HG03565 (cell line): ENCODE measurements around the gene COL7A1.
"Not testable (repeated sequence)": the region's sequence is repeated elsewhere in the genome, so short reads cannot be mapped to it uniquely, and the experiment has no call there.

Experiments
- ATAC-seq: cut with Tn5 transposase; IDR thresholded peaks from one replicate; pipeline ENCODE4 v1.9.1; 2021; ENCODE audit warnings: mild to moderate bottlenecking, moderate library complexity; ENCODE audit not compliant: unreplicated experiment

Gene COL7A1

DNA sequence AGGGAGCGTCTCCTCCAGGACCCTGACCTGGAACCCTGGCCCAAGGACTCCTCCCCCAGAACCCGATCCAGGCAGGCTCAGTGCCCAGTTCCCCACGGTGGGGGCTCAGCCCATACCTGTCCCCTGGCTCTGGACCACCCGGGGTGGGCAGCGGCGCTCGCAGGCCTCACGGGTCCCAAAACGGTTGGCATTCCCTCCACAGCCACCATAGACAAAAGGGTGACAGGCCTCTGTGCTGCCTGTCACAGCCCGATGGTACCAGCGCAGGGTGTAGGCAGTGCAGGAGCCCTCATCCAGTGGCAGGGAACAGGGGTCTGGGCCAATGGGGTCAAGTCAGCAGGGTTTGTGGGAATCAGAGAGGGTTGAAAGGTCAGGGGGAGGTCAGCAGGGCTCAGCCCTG, 30.5 kb downstream of the COL7A1 start:
- no peak for ATAC-seq

DNA sequence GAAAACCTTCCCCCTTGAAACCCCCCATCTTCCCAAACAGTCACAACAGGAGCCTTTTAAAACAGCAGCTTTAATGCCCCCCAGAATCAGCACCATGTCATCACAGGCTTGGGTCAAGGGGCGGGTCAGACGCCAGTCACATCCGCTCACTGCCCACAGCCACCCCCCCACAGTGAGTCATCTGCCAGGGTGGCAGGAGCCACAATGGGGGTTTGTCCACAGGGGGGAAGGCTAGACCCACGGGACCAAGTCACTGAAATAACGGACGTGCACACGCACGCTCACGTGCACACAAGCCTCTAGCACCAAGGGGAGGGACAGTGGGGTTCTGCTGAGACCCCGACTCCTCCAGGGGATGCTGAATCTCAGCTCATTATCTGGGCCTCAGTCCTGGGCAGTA, 31.1 kb downstream of the COL7A1 start:
- no peak for ATAC-seq

DNA sequence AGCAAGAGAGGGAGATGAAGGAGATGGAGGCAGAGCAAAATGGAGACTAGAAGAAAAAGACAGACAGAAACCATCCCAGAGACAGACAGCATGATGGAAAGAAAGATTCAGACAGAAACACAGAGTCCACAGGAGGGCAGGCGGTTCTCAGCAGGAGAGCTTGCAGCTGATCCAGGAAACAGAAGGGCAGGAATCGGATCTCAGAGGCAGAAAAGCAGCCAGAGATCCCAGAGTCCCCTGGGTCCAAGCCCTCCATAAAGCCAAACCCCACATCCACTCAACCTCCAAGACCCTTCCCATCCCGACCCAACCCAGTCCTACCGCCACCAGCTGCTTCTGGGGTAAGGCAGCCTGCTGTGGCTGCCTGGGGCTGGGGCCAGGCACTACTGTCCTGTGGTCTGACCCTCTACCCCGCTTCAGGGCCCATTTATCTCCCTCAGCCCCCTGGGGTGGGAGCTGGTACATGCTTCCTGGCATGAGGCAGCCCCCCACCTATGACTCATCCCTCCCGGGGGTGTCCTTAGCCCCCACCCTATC, 31.7 kb downstream of the COL7A1 start, which contains the start of gene UCN2:
UCN2 (minus strand) TSS at position 400 of the 537 bp plus-strand sequence. CDS start 657 bp downstream, outside the sequence.
- ATAC-seq: no peak

DNA sequence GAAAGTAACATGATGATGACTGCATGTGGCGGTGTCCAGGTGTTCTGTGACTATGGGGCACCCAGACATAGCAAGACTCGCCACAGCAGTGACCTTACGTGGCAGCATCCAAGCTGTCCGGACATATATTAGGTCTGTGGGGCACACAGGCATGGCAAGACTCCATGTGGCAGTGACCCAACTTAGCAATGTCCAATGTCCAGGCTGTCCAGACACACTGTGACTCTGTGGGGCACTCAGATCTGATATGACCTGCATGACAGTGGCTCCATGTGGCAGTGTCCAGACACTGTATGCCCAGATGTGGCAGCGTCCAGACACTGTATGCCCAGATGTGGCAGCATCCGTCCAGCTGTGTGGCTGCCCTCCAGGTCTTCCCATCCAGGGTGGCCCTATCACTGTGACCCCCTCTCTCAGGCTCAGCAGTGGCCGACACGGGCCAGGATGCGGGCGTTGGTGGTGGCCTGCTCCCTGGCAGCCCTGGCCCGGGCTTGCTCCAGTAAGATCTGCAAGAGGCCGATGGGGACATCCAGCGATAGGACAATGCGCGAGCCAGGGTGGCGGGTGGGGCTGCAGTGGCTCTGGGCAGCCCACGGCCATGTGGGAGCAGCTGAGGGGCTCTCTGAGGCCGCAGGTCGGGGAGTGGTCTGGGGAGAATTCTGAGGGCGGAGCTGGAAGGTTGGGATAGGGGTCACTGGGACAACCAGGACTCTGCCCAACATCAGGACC, 32.6 kb downstream of the COL7A1 start:
- no peak for ATAC-seq

DNA sequence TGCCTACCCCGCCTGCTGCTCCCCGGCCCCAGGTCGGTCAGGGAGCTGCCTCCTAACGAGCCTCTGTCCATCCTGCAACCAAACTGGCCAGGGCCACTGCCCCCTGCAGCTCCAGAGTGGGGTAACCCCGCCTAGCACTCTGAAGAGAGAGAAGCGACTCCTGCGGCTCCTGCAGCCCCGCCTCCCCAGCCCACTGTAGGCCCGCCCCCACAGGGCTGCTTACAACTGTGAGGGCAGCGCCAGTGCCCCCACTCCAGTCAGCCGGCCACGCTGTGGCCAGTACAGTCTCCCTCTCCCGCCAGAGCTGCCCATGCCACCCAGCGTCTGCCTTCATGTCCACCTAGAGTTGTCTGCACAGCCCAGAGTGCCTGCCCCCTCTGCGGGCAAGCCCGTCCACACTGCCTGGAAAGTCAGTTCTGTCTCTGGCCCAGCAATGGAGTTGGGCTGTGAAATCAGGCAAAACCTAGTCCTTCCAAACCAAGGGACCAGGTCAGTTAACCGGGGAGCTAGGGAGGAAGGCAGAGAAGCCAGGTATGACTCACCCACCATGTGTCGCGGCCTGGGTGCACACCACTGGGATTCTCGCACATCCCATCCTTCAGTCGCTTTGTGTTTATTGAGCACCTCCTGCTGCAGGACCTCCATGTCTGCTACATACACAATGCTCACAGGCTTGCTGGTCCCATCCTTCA, 33.9 kb downstream of the COL7A1 start:
- no peak for ATAC-seq

DNA sequence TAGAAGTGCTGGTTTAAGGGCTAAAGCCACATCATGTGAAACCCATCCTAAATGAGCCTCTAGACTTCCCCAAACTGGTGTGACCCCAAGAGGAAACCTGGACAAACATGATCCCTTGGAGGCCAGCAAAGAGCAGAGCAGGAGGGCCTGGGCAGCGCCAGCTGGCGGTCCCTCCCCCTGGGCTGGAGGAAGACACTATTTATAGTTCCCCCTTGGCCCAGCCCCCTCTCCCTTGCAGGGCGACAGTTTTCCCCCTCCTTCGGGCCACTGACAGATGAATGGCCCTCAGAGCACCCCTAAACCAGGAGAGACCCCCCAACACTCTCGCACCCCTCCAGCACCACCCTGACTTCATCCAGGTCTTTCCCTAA, 34.5 kb downstream of the COL7A1 start:
- no peak for ATAC-seq

DNA sequence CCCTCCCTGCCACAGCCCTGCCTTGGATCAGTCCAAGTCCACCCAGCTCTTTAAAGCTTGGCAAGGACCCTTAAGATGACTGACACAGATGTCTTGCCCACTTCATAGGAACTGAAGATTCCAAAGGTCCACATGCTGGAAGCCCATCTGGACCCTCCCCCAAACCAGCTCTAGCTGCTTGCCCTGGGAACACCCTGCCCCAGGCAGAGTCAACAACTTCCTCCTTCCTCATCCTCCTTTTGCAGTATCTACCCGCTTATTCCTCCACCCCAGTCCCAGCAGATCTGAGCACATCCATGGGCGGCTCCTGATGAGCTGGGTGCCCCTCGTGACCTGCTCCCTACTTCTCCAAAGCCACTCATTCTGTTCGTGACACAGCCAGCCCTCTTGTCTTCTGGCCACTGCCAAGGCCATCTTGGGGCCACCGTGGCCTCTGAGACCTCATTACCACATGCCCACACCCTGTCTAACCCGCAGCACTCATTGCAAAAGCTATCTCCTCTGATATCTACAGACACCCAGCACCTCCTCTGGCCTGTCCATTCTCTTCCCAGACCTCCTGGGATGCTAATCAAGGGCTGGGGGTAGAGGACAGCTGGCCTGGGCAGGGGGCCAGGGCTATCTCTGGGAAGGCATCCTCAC, 36.5 kb downstream of the COL7A1 start:
- ATAC-seq: no peak

DNA sequence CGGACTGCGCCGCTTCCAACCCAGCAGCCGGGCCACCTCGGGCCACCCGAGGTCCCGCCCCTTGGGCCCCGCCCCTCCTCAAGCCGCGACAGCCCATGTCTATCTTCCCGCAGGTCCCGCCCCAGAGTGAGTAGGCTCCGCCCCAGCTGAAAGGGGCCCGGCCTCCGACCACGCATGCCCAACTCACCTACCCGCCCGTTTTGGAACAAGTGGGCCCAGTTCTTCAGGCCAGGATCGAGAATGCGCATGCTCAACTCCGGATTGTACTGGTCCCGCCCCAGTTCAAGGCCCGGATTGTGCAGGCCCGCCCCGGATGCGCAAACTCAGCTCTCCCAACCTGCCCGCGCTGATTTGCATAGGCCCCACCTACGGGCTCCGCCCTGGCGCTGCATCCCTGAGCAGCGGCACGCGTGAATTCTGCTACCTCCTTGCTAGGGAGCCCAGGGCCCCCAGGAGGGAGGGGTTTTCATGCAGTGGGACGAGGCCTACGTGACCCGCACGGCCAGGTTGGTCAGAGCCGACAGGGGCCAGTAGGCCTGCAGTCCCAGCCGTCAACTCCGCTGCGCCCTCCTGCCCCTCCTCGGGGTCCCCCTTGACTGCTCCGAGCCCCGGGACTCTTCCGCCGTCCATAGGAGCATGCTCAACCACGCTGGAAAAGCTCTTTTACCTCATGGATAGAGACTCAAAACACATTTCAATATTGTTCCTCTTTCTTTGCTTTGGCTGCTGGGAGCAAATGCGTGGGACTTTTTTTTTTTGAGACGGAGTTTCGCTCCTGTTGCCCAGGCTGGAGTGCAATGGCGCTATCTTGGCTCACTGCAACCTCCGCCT, 38.1 kb downstream of the COL7A1 start, which contains the start of gene PFKFB4:
PFKFB4 (minus strand) TSS at position 8 of the 831 bp plus-strand sequence. CDS start 26 bp downstream, outside the sequence.
- ATAC-seq: peak; percentile 83

DNA sequence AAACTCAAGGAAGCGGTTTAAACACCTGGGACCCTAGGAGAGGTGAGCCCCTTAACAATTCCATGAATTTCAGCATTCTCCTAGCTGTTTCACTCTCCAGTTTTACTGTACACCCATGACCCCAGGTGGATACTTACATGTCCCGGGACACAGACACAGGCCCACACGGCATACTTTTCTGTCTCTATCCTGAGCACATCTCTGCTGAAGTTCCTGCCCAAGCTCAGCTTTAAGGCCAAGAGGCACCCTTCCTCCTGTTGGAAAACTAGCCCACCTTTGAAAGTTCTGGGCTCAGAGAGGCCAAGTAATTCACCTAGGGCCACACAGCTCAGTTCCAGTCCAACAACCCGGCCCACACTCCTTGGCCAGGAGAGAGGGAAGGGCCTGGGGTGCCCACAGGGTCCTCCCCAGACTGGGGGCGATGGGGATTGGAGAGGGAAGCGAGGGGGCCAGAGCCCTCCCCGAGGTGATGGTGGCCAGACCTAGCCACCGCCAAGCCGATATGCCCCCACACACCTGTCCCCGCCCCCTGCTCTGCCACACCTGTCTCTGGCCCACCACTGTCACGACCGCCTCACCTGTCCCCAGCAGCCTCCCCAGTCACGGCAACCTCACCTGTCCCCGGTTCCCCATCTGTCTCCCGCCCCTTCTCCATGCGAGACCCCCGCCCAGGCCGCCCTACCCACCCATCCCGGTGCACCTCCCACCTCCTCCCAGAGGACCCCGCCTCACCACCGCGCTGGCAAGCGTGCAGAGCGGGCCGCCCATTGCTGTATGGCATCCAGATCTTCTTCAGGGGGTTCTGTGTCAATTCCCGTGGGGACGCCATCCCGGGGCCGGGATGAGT, 39.0 kb downstream of the COL7A1 start:
- ATAC-seq: no peak

DNA sequence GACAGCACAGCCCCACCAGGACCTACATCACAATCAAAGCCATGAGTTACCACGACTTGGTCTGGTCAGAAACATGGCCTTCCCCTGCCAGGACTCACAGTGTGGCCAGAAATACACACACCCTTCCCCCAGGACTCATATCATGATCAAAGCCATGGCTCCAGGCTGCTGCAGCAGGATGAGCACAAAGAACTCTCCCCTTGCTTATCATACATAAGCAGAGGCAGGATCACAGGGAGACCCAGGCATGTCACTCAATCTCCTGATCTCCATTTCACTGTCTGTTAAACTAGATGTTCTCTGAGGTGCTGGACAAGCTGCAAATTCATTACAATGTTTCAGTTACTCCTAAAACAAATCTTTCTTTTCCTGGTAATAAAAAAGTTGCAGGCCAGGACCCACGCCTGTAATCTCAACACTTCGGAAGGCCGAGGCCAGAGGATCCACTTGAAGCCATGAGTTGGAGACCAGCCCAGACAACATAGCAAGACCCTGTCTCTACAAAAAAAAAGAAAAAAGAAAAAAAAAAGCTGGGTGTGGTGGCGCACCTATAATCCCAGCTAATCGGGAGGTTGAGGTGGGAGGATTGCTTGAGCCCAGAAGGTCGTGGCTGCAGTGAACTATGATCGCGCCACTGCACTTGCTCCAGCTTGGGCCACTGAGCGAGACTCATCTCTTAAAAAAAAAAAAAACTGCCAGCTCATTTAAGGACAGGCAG, 39.7 kb downstream of the COL7A1 start:
- ATAC-seq: no peak

DNA sequence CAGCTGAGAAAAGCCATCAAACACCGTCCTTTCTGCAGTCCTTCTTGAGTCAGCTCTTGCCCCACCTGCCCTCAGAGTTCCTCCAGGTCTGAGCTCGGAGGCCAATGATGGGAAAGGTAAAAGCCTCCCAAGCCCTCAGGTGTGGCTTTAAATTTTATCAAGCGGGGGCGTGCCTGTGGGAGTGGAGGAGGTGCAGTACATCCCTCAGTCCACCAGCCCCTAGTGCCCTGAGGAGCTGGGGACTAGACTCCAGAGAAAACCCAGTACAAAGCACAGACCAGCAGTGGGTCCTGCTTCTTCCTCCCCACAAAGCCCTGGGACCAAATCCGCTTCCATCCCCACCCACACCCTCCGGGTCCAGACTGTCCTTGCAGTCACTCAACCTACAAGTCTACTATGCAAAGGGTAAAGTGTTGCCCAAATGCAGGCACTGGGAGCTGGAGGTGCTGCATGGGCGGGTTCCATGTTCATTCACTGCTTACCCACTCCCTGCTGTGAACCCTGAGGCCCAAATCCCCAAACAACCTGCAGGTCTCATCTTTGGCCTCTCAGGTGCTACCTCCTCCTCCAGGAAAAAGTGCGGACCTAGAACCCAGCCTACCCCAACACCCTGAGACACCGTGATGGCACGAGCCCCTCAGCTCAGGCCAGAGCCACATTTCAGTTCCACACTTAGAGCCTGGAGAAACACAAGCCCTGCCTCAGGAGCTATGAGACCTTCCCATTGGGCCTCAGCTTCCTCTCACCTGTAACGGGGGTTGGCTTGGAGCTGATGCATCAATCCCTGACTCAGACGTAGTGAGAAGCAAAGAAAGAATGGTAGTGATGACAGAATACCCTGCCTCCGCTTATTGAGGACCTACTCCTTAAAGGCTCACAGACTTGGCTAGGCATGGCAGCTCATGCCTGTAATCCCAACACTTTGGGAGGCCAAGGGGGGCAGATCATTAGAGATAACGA, 41.0 kb downstream of the COL7A1 start:
- ATAC-seq: no peak

DNA sequence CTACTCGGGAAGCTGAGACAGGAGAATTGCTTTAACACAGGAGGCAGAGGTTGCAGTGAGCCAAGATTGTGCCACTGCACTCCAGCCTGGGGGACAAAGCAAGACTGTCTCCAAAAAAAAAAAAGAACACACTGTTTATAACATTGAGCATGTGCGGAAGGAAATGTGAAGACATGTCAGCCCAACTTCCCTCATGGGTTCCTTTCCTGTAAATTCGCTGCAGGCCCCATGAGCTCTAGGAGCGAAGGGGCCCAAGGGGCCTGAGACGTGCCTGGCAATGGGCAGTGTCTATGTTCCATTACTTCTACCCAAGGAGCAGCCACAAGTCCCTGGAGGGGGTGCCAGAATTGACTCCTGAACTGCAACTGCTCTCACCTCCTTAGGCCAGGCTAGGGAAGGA, 41.8 kb downstream of the COL7A1 start:
- no peak for ATAC-seq

DNA sequence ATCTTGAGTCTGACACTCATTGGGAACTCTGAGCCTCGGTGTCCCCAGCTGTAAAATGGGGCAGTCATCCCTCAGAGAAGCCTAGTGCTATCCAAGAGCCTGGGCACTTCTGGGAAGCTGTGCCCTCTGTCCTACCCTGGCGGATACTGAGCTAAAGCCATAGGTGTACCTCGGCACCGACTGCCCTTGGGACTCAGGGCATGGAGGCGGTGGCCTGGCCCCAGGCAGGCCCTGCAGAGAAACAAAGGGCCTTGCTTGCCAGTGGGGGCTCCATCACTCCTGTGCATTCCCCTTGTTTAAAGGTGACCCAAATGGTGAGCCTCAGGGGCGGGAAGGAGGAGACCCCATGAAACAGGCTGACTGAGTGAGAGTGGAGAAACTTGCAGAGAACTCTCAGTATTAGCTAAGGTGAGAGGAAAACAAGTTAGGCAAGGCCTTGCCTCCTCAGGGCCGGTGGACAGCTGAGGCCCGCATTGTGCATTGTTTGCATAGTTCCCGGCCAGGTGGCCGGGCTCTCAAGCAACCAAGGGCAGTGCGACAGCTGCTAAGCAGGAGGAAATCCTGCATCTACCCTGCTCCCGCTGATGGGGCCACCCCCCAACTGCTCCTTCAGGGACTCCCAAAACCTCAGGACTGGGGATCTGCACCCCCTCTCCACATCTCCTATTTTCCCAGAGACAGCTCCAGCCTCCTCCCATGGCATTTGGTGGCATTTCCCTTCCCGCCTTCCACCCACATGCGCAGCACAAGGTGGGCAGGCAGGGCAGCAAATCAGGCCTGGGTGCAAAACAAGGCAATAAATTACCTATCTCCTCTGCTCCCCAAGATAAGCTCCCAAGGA, 42.8 kb downstream of the COL7A1 start:
- ATAC-seq: no peak

DNA sequence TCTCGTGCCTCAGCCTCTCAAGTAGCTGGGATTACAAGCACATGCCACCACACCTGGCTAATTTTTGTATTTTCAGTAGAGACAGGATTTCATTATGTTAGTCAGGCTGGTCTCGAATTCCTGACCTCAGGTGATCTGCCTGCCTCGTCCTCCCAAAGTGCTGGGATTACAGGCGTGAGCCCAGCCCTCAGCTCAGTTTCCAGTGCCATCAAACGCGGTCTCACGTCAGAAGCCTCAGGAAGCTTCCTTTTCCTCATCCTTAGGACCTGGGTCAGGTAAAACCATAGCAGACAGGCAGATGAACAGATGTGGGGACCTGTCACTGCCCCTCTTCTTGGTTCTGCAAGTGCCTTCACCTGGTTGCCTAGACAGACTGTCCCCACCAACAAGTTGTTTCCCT, 43.5 kb downstream of the COL7A1 start:
- not testable (repeated sequence) for ATAC-seq

DNA sequence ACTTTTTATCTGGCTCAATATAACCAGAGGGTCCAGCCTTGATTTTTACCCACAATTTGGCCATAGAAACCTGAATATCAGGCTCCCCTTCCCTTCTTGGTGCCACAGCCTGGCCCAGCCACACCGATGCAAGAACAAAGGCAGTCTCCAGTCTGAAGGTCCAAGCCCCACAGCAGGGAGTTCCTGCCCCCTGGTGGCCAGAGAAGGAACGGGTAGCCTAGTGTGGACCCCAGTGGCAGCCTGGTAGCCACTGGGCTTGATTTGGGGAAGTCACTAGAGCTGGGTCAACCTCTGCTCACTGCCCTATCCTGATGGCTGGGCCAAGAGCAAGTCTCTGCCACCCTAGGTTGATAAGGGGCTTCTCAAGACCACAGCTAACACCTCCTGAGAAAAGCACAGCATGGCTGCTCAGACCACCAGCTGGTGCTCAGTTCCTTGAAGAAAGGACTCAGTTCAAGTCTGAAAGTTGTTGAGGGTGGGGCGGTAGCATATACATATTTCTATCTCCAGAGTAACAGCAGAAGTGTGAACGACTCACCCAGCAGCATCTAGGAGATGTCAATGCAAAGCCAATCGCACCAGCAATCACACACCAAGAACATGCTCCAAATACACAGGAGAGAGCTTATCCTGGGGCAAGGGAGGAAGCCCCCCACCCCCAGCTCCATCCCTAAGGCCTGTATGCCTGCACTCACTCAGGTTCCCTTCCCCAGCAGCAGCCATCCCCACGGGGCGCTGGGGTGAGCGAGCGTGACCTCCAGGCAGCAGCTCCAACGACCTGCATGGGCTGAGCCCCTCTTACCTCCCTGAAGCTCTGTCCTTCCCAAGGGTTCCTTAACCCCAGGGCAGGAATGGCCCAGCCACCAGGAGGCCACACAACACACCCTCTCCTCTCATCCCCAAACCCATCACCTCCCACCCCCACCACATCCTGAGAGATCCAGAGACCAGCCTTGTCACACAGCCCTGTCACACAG, 46.1 kb downstream of the COL7A1 start:
- no peak for ATAC-seq

DNA sequence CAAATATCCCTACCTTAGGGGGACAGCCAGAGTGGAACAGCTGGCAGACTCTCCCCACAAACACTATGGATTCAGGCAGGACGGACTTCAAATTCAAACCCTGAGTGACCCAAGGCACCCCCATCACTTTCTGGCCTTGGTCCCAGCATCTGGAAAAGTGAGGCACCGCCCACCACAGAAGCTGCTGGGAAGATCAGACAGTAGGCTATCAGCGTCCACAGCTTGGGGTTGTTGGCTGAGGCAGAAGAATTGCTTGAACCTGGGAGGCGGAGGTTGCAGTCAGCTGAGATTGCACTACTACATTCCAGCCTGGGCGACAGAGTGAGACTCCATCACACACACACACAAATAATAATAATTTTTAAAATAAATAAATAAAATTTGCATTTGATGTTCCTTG, 47.0 kb downstream of the COL7A1 start:
- ATAC-seq: no peak
